Skeletal muscle cell (primary cell): ENCODE results near the gene SMG6.

ENCODE experiments used
- DNase-seq: peaks from one replicate; pipeline ENCODE4 v3.0.0-alpha.2; 2010; ENCODE audit warnings: low read depth
- H3K4me3 ChIP-seq: 2 replicates; pipeline ENCODE4 v1.5.1; 2011; ENCODE audit warnings: low read depth, mild to moderate bottlenecking, control low read depth, low read length, moderate library complexity

Gene SMG6

GRCh38 chr17:2059547-2060384 lies 243.8 kb downstream of the SMG6 start:
- peak overlapping the region; percentile 42 for H3K4me3 ChIP-seq
- no peak for DNase-seq

- peak overlapping the region; percentile 42 for H3K4me3 ChIP-seq
- DNase-seq, result no peak
These were observed 244.7 kb downstream of the SMG6 start for GRCh38 chr17:2058586-2059546.

- DNase-seq, result no peak
These were observed 245.6 kb downstream of the SMG6 start for GRCh38 chr17:2057760-2058585.

GRCh38 chr17:2057175-2057759 lies 246.3 kb downstream of the SMG6 start:
- no peak for DNase-seq
- peak overlapping the region; percentile 42 for H3K4me3 ChIP-seq

More at GRCh38 chr17:2057760-2058585, 245.6 kb downstream of the SMG6 start:
- peak overlapping the region; percentile 42 for H3K4me3 ChIP-seq

GRCh38 chr17:2056206-2057174 lies 247.1 kb downstream of the SMG6 start:
- DNase-seq, result no peak
- H3K4me3 ChIP-seq, result peak overlapping the region; percentile 72

GRCh38 chr17:2055292-2056205 lies 248.0 kb downstream of the SMG6 start:
- peak overlapping the region; percentile 72 for H3K4me3 ChIP-seq

GRCh38 chr17:2054512-2055291 lies 248.9 kb downstream of the SMG6 start, which contains the start of gene HIC1:
TSS of gene HIC1 (plus strand) at chr17:2055103. CDS start at chr17:2056691, 1,588 bp downstream.
- DNase-seq, result no peak
- H3K4me3 ChIP-seq, result peak within 1 kb of the TSS; percentile 72

More at GRCh38 chr17:2055292-2056205, 248.0 kb downstream of the SMG6 start:
- DNase-seq, result no peak

GRCh38 chr17:2054262-2054511 lies 249.4 kb downstream of the SMG6 start:
- H3K4me3 ChIP-seq, result peak overlapping the region; percentile 72
- DNase-seq, result no peak

- H3K4me3 ChIP-seq, result peak overlapping the region; percentile 72
- DNase-seq, result no peak
These were observed 250.0 kb downstream of the SMG6 start for GRCh38 chr17:2053380-2054261.

- DNase-seq, result no peak
- no peak overlapping the region for H3K4me3 ChIP-seq
These were observed 251.5 kb downstream of the SMG6 start for GRCh38 chr17:2051933-2052559.

- no peak for DNase-seq
- H3K4me3 ChIP-seq, result peak overlapping the region; percentile 45
These were observed 252.3 kb downstream of the SMG6 start for GRCh38 chr17:2051061-2051932.

GRCh38 chr17:2050300-2051060 lies 253.1 kb downstream of the SMG6 start:
- DNase-seq, result no peak
- H3K4me3 ChIP-seq, result peak overlapping the region; percentile 45
